ENCODE data around the gene S1PR4.
"Not testable (repeated sequence)": the region's sequence is repeated elsewhere in the genome, so short reads cannot be mapped to it uniquely, and the experiment has no call there.

Gene S1PR4

DNA sequence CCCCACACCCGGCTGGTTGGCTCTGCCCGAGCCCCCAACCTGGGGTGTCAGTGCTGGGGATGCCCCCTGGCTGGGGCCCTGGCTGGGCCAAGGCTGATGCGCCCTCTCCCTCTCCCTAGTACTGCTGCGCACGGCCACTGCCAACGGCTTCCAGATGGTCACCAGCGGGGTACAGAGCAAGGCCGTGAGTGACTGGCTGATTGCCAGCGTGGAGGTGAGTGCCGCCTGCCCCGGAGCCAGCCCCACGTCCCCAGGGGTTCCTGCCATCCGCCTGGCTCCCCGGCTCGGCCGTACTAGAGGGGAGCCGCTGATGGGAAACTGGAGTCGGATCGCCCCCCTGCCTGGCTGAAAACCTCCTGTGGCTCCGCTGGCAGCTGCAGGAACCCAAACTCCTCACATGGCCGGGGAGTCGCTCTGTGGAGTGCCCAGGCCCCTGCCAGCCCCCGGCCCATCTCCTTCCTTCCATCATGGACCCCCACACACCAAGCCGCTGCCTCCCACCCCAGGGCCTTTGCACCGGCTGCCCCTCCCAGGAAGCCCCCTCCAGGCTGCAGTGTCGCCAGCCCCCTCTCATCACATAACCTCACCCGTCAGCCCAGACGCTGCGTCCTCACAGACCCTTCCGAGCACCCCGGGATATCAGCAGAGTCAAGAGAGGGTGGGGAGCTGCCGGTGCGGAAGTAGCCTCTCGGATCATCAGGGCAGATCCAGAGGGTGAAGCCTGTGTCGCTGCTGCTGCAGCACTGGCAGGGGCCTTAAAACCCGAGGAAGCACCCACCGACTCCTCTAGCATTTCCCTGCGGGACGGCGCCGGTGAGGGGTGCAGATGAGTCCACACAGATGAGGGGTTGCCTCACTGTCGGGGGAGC, 17.7 kb downstream of the S1PR4 start:
- no peak for DNase-seq

DNA sequence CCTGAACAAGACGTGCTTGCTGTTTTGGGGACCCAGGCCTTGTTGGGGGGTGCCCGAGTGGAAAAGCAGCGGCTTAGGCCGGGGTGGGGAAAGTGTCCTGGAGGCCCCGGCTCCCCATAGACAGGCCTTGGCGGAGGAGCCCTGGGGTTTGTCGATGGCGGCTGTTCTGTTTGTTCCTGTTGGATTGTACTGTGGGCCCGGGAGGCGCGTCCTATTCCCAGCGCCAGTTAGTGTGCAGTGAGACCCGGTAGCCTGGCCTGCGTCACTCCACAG, 18.3 kb downstream of the S1PR4 start:
- no peak for DNase-seq

DNA sequence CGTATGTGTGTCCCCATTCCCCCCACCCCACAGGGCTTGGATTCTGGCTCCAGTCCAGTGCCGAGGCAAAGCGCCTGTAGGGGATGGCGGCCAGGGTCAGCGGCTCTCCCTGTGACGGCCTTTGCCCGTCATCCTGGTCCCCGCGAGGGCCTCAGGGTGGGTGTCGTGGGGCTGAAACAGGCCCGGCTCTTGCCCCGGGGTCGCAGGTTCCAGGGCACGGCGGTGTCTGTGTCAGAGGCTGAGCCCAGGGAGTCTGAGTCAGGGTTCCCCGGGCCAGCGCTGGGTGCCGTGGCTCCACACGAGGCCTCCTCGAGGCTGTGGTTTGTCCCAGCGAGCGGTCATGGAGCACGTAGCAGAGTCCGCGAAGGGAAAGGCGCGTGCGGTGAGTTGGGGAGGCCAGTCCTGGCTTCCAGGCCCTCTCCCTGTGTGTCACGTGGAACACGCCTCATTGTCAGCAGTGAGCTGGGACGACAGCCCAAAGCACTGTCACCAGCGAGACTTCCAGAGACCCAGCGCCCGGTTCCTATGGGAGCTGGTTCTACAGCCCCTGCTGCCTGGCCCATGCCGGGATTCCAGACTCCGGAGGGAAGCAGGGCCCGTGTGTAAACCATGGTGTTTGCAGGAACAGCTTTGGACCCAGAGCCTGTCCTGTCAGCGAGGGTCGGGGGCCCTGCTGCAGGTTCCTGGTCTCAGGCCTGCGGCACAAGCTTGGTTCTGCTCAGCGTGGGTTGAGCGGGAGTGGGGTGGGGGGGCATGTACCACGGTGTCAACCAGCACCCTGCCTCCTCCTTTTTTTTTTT, 20.5 kb downstream of the S1PR4 start:
- no peak for DNase-seq

DNA sequence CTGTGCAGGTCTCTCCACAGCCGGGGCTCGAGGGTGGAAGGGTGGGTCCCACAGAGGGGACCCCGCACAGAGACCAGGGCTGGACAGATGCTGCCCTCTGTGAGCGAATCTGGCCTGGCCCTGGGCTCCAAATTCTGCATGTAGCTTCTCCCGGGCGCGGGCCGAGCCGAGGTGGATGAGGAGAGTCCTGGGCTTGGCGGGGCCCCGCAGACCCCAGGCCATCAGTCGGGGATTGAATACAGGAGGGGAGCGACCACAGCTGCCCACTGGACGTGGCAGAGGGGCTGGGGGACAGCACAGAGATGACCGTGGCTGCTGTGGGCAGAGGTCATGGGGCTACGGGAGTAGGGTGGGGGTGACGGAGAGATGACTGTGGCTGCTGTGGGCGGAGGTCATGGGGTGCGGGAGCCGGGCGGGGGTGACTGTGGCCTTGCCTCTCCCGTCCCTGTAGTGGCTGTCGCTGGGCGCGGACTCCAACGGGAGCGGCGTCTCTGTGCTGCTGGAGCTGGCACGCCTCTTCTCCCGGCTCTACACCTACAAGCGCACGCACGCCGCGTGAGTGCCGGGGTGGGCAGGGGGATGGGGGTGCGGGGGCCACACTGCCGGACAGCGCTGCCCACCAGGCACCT, 22.6 kb downstream of the S1PR4 start:
- DNase-seq = no peak

DNA sequence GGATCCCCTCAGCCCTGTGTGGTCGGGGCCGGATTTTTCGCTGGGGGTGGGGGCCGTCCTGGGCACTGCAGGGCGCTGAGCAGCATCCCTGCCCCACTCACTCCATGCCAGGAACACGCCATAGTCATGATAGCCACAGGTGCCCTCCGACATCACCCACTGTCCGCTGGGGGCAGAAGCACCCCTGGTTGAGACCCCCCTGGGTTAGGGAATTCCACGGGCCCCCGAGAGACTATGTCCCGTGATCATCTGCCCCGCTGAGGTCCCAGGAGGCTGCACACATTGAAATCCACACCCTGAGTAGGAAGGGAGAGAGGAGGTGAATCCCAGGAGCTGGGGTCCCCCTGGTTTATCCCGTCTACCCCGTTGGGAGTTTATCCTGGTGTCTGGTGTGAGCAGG, 23.3 kb downstream of the S1PR4 start:
- DNase-seq = no peak

DNA sequence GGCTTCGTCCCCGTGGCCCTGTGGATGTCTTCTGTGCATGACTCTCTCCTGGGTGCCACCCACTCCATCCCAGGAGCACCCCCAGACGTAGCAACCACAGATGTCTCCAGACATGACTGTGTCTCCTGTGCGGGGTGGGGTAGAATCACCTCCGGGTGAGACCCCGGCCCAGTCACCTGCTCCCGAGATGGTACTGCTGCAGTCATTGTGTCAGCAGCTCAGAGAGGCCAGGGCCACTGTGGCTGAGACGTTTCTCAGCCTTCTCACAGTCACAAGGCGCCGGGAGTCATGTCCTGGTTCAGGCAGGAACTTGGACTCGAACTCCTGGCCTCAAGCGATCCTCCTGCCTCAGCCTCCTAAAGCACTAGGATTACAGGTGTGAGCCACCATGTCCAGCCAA, 23.8 kb downstream of the S1PR4 start:
- no peak for DNase-seq

DNA sequence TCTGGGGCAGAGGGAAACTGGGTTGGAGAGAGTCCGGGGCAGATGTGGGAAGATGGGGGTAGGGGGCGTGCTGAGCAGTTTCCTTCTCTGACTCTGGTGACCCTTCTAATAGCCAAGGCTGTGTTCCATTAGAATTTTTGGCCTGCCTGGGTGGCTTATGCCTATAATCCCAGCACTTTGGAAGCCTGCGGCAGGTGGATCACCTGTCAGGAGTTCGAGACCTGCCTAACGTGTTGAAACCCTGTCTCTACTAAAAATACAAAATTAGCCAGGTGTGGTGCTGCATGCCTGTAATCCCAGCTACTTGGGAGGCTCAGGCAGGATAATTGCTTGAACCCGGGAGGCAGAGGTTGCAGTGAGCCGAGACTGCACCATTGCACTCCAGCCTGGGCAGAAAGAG, 24.3 kb downstream of the S1PR4 start:
- DNase-seq = not testable (repeated sequence)

DNA sequence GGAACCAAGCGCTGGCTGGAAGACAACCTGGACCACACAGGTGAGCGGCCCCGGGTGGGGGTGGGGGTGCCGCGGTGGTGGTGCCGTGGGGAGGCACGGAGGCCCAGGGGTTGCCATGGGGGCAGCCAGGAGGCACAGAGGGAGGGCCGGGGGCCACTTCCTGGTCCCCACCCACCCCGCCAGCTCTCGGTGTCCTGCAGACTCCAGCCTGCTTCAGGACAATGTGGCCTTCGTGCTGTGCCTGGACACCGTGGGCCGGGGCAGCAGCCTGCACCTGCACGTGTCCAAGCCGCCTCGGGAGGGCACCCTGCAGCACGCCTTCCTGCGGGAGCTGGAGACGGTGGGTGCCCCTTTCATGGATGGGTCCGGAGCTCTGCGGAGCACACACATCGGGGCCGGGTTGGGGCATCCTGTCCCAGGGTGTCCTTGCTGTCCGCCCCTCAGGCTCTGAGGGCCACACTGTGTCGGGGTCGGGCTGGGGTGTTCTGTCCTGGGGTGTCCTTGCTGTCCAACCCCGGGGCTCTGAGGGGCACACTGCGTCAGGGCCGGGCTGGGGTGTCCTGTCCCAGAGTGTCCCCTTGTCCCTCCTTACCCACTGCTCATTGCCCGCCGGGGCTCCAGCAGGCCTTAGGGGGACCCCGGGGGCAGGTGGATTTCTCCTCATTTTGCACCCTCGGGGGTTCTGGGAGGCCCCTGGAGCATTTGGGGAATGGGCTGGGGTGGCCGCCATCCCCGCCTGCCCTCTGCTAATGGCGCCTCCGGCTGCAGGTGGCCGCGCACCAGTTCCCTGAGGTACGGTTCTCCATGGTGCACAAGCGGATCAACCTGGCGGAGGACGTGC, 25.5 kb downstream of the S1PR4 start:
- DNase-seq = no peak

DNA sequence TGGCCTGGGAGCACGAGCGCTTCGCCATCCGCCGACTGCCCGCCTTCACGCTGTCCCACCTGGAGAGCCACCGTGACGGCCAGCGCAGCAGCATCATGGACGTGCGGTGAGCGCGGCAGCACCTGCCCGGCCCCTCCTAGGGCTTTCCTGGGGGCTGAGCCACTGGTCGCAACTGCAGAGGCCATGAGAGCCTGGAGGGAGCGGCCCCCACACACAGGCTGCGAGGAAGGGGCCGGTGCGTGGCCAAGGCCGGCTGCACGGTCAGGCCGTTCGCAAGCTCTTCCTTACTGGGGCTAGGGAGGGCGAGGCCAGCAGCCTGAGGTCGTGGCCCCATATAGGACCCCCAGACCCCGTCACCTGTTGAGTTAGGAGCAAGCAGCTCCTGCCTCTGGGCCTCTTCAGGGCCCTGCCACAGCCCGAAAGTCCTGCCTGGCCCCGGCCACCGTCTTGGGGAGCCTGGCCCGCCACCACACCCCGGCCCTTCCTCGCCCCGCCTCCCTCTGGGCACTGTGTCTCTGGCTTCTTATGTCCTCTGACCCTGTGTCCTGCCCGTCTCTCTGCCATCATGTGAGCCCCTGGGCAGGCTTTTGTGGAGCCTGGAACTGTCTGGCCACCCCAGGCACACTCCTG, 26.2 kb downstream of the S1PR4 start:
- no peak for DNase-seq

DNA sequence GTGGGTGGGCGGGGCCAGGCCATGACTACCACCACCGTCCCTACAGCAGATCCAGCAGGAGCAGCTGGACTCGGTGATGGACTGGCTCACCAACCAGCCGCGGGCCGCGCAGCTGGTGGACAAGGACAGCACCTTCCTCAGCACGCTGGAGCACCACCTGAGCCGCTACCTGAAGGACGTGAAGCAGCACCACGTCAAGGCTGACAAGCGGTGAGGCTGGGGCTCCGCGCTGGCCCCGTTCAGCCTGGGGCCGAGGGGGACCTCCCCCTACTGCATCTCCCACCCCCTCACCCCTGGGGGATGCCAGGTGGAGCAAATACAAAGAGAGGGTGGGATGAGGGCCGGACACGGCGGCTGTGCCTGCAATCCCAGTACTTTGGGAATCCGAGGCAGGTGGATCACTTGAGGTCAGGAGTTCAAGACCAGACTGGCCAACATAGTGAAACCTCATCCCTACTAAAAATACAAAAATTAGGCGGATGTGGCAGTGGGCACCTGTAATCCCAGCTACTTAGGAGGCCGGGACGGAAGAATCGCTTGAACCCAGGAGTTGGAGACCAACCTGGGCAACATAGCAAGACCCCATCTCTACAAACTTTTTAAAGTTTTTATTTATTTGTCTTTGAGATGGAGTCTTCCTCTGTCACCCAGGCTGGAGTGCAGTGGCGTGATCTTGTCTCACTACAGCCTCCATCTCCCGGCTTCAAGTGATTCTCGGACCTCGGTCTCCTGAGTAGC, 27.8 kb downstream of the S1PR4 start:
- DNase-seq = no peak

DNA sequence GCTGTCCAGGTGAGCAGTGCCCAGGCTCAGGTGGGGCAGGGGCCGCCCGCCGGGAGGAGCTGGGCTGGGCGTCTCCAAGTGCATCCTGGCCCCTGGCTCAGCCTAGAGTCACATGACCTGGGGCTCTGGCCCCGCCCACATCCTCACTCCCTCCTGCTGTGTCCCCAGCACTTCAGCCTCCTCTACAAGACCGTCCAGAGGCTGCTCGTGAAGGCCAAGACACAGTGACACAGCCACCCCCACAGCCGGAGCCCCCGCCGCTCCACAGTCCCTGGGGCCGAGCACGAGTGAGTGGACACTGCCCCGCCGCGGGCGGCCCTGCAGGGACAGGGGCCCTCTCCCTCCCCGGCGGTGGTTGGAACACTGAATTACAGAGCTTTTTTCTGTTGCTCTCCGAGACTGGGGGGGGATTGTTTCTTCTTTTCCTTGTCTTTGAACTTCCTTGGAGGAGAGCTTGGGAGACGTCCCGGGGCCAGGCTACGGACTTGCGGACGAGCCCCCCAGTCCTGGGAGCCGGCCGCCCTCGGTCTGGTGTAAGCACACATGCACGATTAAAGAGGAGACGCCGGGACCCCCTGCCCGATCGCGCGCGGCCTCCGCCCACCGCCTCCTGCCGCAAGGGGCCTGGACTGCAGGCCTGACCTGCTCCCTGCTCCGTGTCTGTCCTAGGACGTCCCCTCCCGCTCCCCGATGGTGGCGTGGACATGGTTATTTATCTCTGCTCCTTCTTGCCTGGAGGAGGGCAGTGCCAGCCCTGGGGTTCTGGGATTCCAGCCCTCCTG, 29.1 kb downstream of the S1PR4 start:
- no peak for DNase-seq

DNA sequence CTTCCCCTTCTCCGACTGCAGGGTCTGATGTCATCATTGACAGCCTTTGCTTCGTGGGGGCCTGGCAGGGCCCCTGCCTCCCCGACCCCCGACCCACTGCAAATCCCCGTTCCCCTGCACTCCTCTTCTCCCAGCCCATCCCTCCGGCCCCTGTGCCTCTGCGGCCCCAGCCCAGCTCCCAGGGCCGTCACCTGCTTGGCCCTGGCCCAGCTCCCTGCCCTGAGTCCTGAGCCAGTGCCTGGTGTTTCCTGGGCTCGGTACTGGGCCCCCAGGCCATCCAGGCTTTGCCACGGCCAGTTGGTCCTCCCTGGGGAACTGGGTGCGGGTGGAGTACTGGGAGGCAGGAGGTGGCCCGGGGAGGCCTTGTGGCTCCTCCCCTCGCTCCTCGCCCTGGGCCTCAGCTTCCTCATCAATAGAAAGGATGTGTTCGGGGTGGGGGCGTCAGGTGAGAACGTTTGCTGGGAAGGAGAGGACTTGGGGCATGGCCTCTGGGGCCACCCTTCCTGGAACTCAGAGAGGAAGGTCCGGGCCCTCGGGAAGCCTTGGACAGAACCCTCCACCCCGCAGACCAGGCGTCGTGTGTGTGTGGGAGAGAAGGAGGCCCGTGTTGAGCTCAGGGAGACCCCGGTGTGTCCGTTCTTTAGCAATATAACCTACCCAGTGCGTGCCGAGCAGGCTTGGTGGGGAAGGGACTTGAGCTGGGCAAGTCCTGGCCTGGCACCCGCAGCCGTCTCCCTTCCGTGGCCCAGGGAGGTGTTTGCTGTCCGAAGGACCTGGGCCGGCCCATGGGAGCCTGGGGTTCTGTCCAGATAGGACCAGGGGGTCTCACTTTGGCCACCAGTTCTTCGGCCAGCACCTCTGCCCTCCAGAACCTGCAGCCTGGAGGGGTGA, 30.0 kb downstream of the S1PR4 start:
- no peak for DNase-seq

DNA sequence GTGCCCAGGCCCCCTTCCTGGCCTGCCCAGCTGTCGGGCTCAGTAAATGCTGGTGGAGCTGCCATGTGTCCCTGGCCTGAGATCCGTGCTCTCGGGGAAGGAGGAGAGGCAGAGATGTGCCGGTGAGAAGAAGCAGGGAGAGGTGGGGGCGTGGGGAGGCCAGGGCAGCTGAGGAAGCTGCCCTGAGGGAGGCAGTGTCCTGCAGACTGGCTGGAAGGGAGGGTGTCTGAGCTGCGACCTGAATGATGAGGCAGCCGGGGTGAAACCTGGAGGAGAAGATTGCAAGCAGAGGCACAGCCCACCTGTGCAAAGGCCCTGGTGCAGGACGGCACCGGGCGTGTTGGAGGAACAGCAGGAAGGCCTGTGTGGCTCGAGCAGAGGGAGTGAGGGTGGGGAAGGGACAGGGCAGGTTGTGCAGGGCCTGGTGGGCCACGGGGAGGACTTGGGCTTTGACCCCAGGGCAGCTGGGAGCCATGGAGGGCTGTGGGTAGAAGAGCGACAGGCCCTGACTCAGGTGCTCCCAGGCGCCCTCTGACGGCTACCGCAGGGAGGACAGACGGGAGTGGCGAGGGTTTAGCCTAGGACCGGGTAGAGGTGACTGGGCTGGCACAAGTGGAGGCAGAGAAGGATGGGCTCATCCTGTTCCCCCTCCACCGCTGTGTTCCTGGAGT, 31.9 kb downstream of the S1PR4 start:
- DNase-seq = peak; percentile 77

DNA sequence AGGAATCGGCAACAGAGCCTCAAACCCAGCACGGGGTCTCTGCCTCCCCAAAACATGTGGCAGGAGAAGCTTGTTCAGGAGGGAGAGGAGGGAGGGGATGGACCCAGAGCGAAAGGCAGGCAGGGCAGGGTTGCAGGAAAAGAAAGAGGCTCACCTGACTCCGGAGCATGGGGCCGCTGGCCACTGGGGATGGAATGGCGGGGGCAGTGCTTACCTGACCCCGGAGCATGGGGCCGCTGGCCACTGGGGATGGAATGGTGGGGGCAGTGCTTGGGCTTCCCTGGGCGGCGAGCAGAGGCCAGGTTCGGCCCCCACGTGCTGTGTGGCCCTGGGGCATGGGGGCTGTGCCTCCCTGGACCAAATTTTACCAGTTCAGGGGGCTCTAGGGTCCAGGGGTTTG, 32.6 kb downstream of the S1PR4 start:
- DNase-seq = no peak

DNA sequence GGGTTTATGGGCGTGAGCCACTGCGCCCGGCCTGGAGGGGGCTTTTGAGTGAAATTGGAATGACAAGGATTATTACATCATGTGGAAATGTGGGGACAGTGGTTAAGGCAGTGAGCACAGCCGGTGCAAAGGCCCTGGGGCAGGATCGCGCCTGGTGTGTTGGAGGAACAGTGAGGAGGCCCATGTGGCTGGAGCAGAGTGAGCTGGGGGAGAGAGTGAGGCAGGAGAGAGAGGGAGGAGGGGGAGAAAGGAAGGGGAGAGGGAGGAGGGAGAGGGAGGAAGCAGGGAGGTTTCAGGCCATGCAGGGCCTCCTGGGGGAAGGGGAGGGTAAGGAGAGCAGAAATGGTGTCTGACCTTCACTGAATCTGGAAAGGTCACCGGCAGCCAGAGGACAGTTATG, 34.6 kb downstream of the S1PR4 start:
- no peak for DNase-seq

DNA sequence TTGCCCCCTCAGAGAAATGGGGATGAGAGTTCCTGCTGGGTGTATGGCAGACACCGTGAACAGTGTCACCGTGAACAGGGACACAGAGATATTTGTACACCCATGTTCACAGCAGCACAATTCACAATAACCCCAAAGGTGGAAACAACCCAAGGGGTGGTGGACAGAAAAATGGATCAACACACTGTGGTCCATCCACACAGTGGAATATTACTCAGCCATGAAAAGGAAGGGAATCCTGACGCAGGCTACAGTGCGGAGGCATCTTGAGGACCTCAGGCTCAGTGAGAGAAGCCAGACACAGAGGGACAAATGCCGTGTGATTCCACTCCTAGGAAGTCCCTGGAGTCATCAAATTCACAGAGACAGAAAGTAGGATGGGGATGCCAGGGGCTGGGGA, 38.3 kb downstream of the S1PR4 start:
- no peak for DNase-seq

DNA sequence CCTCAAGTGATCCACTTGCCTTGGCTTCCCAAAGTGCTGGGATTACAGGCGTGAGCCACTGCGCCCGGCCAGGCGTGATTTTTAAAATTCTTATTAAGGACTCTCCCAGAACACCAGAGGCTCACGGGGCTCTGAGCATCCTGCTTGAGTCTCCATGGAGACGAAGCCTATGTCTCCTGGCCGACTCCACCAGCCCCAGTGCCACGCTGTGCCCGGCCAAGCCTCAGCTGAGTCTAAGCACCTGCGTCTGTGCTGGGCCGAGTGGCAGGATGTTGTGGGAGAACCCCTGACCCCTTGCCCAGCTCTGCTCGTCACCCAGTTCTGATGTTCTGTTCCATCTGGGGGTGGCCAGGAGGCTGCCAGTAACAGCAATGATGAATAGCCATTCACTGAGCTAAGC, 42.0 kb downstream of the S1PR4 start:
- DNase-seq = no peak

DNA sequence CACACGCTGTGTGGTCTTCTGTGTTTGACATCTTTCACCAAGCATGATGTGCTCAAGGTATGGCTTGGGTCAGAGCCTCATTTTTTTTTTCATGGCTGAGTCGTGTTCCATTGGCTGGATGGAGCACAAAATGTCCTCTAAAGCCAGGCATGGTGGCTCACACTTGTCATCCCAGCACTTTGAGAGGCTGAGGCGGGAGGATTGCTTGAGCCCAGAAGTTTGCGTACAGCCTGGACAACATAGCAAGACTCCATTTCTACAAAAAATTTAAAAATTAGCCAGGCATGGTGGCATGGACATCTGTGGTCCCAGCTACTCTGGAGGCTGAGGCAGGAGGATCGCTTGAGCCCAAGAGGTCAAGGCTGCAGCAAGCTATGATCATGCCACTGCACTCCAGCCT, 43.0 kb downstream of the S1PR4 start:
- DNase-seq = not testable (repeated sequence)

DNA sequence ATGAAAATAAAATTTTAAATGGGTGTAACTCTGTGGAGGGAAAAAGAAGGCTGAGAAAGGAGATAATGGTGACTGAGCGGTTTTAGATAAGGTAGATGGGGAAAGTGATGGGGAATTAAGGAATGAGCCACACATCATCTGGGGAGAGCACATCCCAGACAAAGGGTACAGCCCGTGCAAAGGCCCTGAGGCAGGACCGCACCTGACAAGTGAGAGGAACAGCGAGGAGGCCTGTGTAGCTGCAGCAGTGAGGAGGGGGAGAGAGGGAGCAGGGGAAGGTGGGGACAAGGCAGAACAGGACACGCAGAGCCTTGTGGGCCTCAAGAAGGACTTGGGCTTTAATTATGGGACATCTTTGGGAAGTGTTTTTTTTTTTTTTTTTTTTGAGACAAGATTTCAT, 44.1 kb downstream of the S1PR4 start:
- no peak for DNase-seq
